K562 (cell line): ENCODE data around the gene OSBPL10.

Source experiments
- CTCFL ChIP-seq: IDR thresholded peaks from 2 replicates; pipeline ENCODE4 v1.6.1; 2011; ENCODE audit warnings: borderline replicate concordance, low read depth, mild to moderate bottlenecking, moderate library complexity, low read length; ENCODE audit not compliant: insufficient read depth, poor library complexity, severe bottlenecking
- POLR2A ChIP-seq: fragments of 450-650 bp; conservative IDR thresholded peaks from 2 replicates; pipeline ENCODE4 v1.6.1; 2016
- SIRT6 ChIP-seq: IDR thresholded peaks from one replicate; pipeline ENCODE4 v1.6.1; 2012; ENCODE audit warnings: low read depth, mild to moderate bottlenecking, control low read depth, inconsistent platforms, low read length, moderate library complexity
- ZBTB2 ChIP-seq: fragments of 450-650 bp; IDR thresholded peaks from 2 replicates; pipeline ENCODE4 v1.6.1; 2016; ENCODE audit warnings: antibody characterized with exemption
- ZNF57 ChIP-seq: fragments of 450-650 bp; formaldehyde crosslinking; IDR thresholded peaks from 2 replicates; pipeline ENCODE4 v1.4.0; 2020; ENCODE audit warnings: mild to moderate bottlenecking, moderate library complexity

- TF ChIP-seq CTCFL (no peak), ZNF57 (CRISPR knock-in tag) (no peak), ZBTB2 (no peak), POLR2A (no peak), SIRT6 (no peak)
Measured at GRCh38 chr3:31725976-31726375, 255.1 kb downstream of the OSBPL10 start.
